ENCODE results near the gene HSP90AA1.
A peak's percentile ranks its signal among the peaks of the same experiment; 100 is the strongest.
"Not testable (repeated sequence)": the region's sequence is repeated elsewhere in the genome, so short reads cannot be mapped to it uniquely, and the experiment has no call there.

Gene HSP90AA1

DNA sequence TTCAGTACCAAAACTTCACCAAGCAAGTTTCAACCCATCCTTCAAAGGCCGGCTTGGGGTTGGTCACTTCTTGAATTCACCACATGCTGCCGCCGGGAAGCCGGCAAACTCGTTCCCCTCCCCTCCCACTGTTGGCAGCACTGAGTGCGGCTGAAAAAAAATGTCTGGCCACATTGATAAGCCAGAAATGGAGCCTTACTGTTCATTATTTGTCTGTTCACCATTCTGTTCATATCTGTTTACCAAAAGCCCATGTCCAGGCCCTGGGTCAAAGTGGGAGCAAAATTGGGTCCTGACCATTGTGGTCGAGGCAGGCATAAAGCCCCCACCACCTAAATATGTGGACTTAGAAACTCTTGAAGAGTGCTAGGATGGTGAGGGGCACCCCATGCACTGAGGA is 7.3 kb upstream of the HSP90AA1 start:
- DNase-seq (ENCODE audit: low read depth): no peak

DNA sequence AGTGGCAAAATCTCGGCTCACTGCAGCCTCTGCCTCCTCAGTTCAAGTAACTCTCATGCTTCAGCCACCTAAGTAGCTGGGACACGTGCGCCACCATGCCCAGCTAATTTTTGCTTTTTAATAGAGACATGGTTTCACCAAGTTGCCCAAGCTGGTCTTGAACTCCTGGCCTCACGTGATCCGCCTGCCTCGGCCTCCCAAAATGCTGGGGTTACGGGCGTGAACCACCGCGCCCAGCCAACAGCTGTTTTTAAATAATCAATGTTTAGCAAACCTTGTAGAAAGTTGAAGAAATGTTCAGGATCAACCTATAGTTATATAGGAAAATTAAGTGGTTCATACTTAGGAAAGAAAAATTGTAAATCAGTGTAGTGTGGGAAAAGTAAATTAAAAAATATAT is 6.0 kb upstream of the HSP90AA1 start:
- no peak for DNase-seq (ENCODE audit: low read depth)

DNA sequence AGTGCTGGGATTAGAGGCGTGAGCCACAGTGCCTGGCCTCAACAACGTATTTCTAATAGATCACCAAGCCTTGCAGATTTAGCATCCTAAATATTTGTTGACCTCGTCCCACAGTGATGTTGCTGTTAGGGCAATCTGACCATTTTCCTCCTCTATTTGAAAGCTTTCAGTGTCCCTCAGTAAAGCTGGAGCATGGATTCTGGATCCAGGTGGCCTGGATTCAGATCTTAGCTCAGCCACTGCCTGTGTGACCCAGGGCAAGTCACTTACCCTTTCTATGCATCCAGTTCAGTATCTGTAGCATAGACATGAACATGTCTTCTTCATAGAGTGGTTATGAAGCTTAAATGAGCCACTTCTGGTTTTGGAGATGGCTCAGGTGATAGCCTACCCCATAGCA is 3.9 kb upstream of the HSP90AA1 start:
- no peak for DNase-seq (ENCODE audit: low read depth)

DNA sequence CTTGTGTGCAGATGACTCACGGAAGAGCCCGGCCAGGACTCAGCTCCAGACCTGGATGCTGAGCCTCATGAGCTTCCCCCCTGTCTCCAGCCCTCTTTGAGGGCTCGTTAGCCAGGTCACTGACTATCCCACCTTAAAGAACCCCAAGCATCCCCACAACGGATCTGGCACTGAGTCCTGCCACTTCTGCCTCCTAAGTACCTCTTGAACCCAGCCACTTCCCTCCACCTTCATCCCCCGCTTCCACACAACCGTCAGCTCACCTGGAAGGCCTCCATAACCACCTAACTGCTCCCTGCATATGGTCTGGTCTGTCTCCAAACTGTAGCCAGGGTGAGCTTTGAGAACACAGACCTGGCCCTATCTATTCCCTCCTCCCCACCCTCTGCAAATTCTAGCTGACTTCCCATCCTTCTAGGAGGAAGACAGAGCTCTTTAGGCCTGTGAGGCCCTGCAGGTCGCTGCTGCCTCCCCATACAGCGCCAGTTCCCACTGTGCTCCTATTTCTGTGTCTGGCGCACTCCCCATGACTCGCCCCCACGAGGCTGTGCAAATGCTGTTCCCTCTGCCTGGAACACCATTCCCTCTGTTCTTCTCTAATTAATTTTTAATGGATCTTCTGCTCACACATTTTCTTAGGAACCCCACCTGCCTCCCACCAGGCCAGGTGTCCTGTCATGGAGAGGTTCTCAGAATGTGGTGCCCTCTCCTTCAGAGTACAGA is 2.9 kb upstream of the HSP90AA1 start:
- DNase-seq (ENCODE audit: low read depth): no peak

DNA sequence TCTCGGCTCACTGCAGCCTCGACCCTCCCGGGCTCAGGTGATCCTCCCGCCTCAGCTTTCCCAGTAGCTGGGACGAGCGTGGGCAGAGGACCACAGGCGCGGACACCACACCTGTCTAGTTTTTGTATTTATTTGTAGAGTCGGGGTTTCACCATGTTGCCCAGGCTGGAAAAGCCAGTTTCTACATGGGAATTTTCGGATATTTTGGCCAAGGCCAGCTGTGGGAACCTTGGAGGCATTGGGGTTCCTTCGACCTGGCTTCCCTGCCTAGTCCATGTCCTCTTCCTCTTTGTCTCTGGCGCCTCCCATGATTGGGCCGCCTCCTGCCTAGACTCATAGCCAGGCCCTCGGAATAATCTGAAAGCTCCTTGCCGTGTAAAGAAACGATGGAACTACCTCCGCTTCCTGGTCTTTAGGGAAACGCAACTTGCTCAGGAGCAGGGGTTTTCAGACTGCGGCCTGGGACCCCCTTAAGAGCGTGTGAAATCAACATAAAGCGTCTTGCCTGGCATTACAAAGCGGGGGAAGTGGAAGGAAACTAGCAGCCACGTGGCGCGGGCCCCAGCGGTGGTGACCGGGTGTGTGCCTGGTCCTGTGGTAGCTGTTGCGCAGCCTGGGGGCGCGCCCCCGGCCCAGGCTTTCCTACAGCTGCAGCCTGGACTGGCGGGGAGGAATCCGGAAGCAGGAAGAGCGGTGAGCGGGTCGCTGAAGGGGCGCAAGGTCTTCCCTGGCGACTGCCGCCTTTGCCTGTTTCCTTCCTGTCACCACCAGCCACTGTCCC is 1.4 kb upstream of the HSP90AA1 start:
- peak; percentile 41 for DNase-seq (ENCODE audit: low read depth)

DNA sequence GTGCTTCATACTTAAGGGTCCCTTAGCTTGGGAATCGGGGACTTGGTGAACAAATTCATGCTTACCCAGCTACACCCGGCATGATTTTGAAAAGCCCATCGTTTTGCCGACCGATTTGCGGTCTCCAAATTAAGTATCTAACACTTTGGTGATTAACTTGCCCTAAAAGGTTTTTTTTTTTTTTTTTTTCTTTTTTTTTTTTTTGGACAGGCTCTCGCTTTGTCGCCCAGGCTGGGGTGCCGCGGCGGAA is 843 bp upstream of the HSP90AA1 start:
- no peak for DNase-seq (ENCODE audit: low read depth)

DNA sequence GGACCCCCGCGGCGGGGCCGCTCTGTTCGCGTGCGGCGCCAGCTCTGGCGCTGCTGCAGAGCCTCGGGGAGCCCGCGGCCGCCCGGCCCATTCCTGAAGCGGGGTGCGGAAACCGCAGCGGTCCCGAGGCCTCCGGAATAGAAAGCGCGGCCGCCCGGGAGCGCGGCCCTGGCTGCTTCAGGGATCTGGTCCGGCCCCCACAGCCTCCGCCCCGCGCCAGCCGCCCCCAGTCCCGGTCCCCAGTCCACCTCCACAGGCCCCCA is 204 bp downstream of the HSP90AA1 start:
- DNase-seq (ENCODE audit: low read depth): no peak

DNA sequence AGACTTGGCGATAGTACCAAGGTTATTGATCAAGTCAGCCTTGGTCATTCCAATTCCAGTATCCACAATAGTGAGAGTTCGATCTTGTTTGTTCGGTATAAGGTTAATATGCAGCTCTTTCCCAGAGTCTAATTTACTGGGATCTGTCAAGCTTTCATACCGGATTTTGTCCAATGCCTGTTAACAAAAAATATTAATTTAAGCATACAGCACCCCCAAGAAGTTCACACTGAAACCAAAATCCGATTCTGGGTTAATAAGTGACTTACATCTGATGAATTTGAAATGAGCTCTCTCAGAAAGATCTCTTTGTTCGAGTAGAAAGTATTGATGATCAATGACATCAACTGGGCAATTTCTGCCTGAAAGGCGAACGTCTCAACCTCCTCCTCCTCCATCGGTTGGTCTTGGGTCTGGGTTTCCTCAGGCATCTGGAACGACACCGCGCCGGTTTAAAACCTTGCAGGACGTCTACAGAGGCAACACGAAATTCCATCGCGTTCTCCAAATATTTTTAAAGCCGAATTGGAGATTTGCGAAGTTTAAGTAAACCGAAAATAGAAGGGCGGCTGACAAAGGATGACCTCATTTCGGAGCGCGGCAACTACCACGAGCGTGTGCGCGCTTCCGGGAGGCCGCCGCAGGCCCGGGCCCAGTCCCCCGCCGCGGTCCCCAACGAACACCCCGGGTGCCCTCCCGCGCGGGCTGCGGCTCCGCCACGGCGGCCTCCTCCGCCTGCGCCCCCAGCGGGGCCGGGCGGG is 716 bp downstream of the HSP90AA1 start:
- peak; percentile 56 for DNase-seq (ENCODE audit: low read depth)

DNA sequence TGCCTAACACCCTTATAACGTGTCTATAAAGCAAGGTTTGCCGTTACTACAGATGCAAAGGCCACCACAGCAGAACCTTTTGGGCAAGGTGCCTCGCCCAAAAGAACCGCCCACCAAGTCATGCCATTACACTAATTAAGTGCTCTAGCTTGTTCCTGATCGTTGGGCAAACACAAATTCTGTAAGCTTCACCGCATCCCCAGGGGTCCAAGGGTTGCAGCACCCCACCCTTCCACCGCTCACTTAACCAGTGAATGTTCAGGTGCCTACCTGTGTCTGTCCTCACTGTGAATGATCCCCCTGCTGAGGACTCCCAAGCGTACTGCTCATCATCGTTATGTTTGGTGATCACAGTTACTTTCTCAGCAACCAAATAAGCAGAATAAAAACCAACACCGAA is 1.4 kb downstream of the HSP90AA1 start:
- DNase-seq (ENCODE audit: low read depth): no peak

DNA sequence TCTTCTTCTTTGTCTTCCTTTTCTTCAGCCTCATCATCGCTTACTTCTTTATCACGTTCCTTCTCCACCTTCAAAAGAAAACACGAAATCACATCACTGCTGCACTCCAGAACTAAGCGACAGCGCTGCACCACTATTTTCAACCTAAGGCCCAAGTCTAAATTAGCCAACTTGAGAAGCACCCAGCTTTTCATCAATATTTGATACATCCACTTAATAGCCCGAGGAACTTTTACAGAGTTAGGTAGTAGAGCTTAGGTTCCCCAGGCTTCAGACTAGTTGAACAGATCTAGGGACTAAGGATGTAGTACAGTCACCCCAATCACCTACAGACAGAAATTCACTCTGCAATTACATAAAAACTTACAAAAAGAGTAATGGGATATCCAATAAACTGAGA is 1.9 kb downstream of the HSP90AA1 start:
- no peak for DNase-seq (ENCODE audit: low read depth)

DNA sequence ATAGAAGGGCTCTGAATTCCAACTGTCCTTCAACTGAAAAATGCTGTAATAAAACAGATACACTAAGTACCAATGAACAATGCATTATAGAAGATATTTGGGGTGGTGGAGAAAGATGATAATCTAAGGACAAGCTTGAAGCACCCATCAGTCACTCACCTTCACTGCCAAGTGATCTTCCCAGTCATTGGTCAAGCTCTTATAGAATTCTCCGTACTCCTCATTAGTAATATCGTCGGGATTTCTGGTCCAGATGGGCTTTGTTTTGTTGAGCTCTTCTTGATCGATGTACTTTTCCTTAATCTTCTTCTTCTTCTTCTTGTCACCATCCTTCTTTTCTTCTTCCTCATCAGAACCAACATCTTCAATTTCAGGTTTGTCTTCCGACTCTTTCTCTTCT is 2.3 kb downstream of the HSP90AA1 start:
- not testable (repeated sequence) for DNase-seq (ENCODE audit: low read depth)

DNA sequence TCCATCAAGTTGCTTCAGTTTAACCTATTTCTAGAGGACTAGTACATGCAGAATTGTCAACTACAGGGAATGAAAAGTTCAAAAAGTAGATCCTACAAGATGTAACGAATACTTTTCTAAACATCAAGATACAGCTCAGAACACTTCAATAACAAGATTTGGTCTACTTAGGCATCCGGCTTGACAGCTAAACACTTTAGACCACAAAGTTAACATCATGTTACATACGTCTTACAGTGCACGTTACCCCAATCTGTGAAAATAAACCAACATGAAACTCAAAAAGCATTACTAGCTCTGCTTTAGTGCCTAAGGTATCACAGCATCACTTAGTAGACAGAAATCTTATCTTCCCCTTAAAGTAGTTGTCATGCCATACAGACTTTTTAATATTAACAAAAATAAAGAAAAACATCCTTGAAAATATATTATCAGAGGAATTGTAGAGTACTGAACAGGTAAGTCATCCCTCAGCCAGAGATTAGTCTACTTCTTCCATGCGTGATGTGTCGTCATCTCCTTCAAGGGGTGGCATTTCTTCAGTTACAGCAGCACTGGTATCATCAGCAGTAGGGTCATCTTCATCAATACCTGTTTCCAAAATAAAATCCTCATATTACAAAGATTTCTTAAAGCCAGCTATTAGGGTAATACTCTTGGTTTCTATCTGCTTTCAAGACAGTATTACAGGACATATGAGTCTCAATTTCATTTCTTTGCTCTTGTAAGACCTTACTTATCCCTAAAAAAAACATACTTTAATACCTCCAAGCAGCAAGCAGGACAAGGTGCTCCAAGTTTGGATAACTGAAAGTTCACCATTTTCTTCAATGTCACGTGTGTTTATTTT is 5.4 kb downstream of the HSP90AA1 start:
- no peak for DNase-seq (ENCODE audit: low read depth)

DNA sequence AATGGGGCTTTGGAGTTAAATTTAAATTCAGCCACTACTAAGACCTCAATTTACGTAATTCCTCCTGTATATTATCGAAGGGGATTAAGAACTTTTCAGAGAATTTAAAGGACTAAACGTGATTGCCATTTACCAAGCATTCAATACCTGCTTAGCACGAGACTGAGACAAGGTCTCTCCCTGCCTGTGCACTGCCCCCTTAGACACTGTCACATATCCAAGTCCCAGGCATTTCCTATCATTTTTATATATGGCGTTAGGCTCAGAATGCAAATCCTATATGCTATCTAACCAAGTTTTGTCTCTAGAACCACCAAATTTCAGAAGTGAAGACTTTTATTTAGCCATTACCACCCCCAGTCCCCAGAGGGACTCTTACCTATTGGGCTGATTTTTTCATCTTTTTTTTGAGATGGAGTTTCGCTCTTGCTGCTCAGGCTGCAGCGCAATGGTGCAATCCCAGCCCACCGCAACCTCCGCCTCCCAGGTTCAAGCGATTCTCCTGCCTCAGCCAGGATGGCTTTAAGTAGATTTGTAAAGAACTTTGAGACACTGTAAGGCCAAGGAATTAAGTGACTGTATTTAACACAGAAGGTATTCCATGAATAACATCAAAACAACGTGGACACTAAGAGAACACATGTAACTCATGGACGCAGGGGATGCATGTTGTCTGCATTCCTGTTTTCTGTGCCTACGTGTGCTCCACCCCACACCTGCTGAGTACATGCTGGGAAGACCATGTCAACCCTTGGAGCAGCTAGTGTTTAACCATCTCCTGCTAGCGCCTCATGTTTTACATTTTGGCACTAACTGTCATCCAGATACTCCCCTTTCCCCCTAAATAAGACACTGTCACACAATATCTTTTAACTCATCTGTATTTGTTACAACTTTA is 6.4 kb downstream of the HSP90AA1 start:
- DNase-seq (ENCODE audit: low read depth): no peak

DNA sequence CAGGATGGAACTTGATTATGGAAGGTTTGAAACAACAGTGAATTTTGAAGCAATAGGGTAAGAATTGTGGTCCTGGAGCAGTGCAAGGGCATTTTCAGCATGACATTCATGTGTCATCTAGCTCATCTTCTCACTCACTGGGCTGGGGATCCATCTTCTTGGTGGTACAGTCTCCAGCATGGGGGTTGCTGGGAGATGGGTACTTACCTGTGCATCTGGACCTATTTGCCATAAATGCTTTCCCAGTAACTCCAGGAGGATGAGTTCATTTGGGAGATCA is 7.2 kb downstream of the HSP90AA1 start:
- DNase-seq (ENCODE audit: low read depth): no peak

DNA sequence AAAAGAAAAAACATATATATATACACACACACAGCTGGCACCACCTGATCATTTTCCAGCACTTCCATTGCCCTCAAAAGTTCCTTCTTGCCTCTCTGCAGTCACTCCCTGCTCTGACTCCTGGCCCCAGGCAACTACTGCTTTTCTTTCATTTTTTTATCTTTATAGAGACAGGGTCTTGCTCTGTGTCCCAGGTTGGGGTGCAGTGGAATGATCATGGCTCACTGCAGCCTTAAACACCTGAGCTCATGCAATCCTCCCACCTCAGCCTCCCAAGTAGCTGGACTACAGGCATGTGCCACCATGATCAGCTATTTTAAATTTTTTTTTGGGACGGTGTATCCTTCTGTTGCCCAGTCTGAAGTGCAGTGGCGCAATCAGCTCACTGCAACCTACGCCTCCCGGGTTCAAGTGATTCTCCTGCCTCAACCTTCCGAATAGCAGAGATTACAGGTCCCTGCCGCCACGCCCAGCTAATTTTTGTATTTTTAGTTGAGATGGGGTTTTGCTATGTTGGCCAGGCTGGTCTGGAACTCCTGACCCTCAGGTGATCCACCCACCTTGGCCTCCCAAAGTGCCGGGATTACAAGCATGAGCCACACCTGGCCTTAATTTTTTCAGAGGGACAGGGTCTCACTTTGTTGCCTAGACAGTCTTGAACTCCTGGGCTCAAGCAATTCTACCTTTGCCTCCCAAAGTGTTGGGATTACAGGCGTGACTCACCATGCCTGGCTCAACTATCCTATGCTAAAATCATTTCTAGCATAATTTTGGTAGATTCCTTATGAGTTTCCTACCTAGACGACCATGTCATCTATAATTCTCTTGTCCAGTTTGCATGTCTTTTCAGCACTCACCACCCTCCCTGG is 7.8 kb downstream of the HSP90AA1 start:
- DNase-seq (ENCODE audit: low read depth): no peak

DNA sequence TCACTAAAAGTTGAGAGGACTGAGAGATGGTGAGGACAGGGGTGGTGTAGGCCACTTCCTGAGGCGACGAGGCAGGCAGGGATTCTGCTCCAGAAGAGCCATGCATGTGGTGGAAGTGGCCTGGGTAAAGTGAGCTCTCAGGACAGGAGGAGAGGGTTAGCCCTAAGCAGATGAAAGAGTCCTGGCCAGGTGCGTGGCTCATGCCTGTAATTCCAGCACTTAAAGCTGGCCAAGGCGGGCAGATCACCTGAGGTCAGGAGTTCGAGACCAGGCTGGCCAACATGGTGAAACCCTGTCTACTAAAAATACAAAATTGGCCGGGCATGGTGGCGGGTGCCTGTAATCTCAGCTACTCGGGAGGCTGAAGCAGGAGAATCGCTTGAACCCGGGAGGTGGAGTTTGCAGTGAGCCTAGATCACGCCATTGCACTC is 8.5 kb downstream of the HSP90AA1 start:
- not testable (repeated sequence) for DNase-seq (ENCODE audit: low read depth)

DNA sequence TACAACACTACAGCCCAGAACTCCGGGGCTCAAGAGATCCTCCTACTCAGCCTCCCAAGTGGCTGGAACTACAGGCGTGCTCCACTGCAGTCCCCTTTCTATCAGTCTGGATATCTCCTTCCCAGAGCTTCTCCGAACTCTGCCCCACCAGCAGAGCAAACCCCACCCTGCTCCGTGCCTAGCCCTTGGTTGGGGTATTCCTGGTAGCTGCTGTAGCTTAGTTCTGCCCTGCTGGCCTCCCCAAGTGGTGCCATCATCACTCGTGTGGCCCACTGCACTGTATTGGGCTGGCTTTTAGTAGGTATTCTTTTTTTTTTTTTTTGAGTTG is 9.5 kb downstream of the HSP90AA1 start:
- DNase-seq (ENCODE audit: low read depth): no peak

DNA sequence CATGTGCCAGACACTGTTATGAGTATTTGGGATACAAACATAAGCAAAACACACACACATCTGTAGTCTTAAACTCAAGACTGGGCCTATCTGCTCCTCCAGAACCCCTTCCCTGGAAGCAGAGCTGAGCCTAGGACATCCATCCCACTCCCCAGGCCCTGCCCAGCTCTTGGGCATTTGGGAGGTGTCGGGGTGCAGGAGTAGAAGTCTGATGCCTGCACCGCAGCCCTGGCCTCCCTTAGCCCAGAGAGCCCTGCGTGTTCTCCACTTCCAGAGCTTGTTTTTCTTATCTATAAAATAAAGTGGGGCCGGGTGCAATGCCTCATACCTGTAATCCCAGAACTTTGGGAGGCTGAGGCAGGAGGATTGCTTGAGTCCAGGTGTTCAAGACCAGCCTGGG is 11.7 kb downstream of the HSP90AA1 start:
- DNase-seq (ENCODE audit: low read depth): no peak

DNA sequence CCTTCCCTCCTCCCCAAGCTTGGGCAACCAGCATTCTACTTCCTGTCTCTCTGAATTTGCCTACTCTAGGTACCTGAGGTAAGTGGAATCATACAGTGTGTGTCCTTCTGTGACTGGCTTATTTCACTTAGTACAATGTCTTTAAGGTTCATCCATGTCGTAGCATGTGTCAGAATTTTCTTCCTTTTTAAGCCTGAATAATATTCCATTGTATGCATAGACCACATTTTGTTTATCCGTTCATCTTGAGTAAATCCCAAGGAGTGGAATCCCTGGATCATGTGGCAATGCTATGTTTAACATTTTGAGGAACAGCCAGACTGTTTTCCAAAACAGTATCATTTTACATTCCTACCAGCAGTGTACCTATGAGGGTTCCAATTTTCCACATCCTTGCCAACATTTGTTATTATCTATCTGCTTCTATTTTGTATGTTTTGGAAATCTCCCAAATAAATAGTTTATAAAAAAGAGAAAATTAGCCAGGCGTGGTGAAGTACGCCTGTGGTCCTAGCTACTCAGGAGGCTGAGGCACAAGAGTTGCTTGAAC is 12.4 kb downstream of the HSP90AA1 start:
- DNase-seq (ENCODE audit: low read depth): no peak

DNA sequence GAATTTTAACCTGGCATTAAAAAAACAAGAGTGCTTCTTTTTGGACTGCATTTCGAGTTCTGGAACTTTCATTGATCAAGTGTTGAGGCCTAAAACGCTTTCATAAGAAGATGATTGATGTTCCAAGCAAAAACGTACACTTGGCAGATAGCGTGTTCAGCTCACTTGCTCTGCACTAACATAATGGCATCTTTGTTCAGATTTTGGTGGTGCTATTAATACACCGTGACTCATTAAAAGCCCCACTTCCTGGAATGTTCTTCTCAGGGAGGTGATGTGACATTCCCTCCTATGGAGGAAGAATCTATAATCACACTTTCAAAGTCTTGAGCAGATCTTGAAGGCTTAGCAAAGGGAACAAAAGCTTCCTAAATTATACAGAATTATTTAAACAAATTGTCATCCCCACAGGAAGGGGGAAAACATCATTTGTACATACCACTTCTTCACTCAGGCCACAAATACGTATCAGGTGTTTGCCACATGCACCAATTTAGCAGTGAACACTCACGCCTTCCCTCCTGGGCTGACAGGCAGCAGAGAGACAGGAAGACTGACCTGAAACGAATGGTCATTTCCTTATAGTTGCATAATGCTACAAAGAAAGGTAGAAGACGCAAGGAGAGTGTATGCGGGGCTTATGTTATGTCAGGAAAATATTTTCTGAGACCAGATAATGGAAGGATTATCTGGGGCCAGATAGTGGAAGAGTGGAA is 15.4 kb downstream of the HSP90AA1 start:
- DNase-seq (ENCODE audit: low read depth): no peak

All from activated T-helper 9 cell treated with anti-CD3 and anti-CD28 coated beads, Interleukin-2, amount 50 U/mL, for 16 hours (primary cell).